PFSK-1 (cell line): ENCODE results near the gene TM9SF3.

Experiments used
- POLR2AphosphoS5 ChIP-seq: IDR thresholded peaks from 2 replicates; pipeline ENCODE4 v1.6.1; 2012; ENCODE audit warnings: low read depth, mild to moderate bottlenecking, control low read depth, low read length, moderate library complexity
- REST ChIP-seq, 2 experiments: IDR thresholded peaks; 2 replicates each; pipeline versions ENCODE4 v1.6.1 to v1.8.0; 2011 to 2012; ENCODE audit warnings: low read depth in 2 of 2, low read length in 2 of 2, control low read depth in 1 of 2, inconsistent platforms in 1 of 2, mild to moderate bottlenecking in 1 of 2, moderate library complexity in 1 of 2; ENCODE audit not compliant: insufficient read depth in 1 of 2
- TAF1 ChIP-seq: IDR thresholded peaks from 2 replicates; pipeline ENCODE4 v1.6.1; 2012; ENCODE audit warnings: low read length, control low read depth, borderline replicate concordance; ENCODE audit not compliant: insufficient read depth

GRCh38 chr10:96591946-96592345 is 5.1 kb upstream of the TM9SF3 start:
- TF ChIP-seq REST (IDR thresholded peaks at IDR 0.05; ENCODE audit: insufficient read depth in 1 of 2, low read depth in 2 of 2, low read length in 2 of 2) (no peak), POLR2AphosphoS5 (no peak), TAF1 (no peak)
